Liver (tissue), 3 donors: Measurements from ENCODE around the gene RBM47.

ENCODE experiments used
- FOXA1 ChIP-seq: IDR thresholded peaks from 2 replicates; pipeline ENCODE4 v1.6.1; 2016; ENCODE audit warnings: antibody characterized with exemption
- HNF4A ChIP-seq, 2 donors: conservative IDR thresholded peaks; 2 replicates each; pipeline ENCODE4 v1.6.1; 2016; ENCODE audit warnings: antibody characterized with exemption in 2 of 2, mild to moderate bottlenecking in 2 of 2
- JUND ChIP-seq, 2 donors: IDR thresholded peaks; 2 replicates each; pipeline ENCODE4 v1.6.1; 2016; ENCODE audit warnings: antibody characterized with exemption in 2 of 2
- NR2F2 ChIP-seq: IDR thresholded peaks from 2 replicates; pipeline ENCODE4 v1.6.1; 2016; ENCODE audit warnings: antibody characterized with exemption
- TAF1 ChIP-seq: conservative IDR thresholded peaks from 2 replicates; pipeline ENCODE4 v1.6.1; 2016; ENCODE audit warnings: antibody characterized with exemption, mild to moderate bottlenecking
- YY1 ChIP-seq: IDR thresholded peaks from 2 replicates; pipeline ENCODE4 v1.6.1; 2016; ENCODE audit warnings: antibody characterized with exemption, mild to moderate bottlenecking
- ZBTB33 ChIP-seq: IDR thresholded peaks from 2 replicates; pipeline ENCODE4 v1.6.1; 2016; ENCODE audit warnings: antibody characterized with exemption
- TF ChIP-seq, protein P1 (sequence below): fragments of 150-350 bp; IDR thresholded peaks from 2 replicates; pipeline ENCODE4 v1.5.1; 2017; ENCODE audit warnings: improper control_type of control experiment, low read depth, low read length; ENCODE audit not compliant: missing input control
- TF ChIP-seq, protein P2 (sequence below): IDR thresholded peaks from 2 replicates; pipeline ENCODE4 v1.6.1; 2016; ENCODE audit warnings: antibody characterized with exemption, mild to moderate bottlenecking
- TF ChIP-seq, protein P3 (sequence below): IDR thresholded peaks from 2 replicates; pipeline ENCODE4 v1.6.1; 2016; ENCODE audit warnings: antibody characterized with exemption
- donor health status: healthy.
- donor health status: healthy.

GRCh38 chr4:40564815-40565483, 64.7 kb downstream of the RBM47 start:
- TF ChIP-seq, protein P1, sequence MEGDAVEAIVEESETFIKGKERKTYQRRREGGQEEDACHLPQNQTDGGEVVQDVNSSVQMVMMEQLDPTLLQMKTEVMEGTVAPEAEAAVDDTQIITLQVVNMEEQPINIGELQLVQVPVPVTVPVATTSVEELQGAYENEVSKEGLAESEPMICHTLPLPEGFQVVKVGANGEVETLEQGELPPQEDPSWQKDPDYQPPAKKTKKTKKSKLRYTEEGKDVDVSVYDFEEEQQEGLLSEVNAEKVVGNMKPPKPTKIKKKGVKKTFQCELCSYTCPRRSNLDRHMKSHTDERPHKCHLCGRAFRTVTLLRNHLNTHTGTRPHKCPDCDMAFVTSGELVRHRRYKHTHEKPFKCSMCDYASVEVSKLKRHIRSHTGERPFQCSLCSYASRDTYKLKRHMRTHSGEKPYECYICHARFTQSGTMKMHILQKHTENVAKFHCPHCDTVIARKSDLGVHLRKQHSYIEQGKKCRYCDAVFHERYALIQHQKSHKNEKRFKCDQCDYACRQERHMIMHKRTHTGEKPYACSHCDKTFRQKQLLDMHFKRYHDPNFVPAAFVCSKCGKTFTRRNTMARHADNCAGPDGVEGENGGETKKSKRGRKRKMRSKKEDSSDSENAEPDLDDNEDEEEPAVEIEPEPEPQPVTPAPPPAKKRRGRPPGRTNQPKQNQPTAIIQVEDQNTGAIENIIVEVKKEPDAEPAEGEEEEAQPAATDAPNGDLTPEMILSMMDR = no peak
- TF ChIP-seq YY1 = no peak
- TF ChIP-seq JUND (IDR thresholded peaks at IDR 0.05) = no peak
- TF ChIP-seq, protein P2, sequence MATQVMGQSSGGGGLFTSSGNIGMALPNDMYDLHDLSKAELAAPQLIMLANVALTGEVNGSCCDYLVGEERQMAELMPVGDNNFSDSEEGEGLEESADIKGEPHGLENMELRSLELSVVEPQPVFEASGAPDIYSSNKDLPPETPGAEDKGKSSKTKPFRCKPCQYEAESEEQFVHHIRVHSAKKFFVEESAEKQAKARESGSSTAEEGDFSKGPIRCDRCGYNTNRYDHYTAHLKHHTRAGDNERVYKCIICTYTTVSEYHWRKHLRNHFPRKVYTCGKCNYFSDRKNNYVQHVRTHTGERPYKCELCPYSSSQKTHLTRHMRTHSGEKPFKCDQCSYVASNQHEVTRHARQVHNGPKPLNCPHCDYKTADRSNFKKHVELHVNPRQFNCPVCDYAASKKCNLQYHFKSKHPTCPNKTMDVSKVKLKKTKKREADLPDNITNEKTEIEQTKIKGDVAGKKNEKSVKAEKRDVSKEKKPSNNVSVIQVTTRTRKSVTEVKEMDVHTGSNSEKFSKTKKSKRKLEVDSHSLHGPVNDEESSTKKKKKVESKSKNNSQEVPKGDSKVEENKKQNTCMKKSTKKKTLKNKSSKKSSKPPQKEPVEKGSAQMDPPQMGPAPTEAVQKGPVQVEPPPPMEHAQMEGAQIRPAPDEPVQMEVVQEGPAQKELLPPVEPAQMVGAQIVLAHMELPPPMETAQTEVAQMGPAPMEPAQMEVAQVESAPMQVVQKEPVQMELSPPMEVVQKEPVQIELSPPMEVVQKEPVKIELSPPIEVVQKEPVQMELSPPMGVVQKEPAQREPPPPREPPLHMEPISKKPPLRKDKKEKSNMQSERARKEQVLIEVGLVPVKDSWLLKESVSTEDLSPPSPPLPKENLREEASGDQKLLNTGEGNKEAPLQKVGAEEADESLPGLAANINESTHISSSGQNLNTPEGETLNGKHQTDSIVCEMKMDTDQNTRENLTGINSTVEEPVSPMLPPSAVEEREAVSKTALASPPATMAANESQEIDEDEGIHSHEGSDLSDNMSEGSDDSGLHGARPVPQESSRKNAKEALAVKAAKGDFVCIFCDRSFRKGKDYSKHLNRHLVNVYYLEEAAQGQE = no peak
- no peak for TF ChIP-seq TAF1
- no peak for TF ChIP-seq NR2F2
- no peak for TF ChIP-seq ZBTB33
- TF ChIP-seq FOXA1 = no peak
- TF ChIP-seq, protein P3, sequence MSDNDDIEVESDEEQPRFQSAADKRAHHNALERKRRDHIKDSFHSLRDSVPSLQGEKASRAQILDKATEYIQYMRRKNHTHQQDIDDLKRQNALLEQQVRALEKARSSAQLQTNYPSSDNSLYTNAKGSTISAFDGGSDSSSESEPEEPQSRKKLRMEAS = no peak
- no peak for TF ChIP-seq HNF4A (conservative IDR thresholded peaks at IDR 0.05)
